Kidney epithelial cell (primary cell): Measurements from ENCODE around the gene MED13L. TPM values are rescaled to one million over a fixed set of nuclear protein-coding genes. Genes with fewer than 3 reads are reported as not detected.

Experiments used
- DNase-seq: peaks from one replicate; pipeline ENCODE4 v3.0.0-alpha.2; 2010; ENCODE audit warnings: low read depth
- H3K27me3 ChIP-seq: 2 replicates; pipeline ENCODE4 v1.6.0; 2011; ENCODE audit warnings: low read length; ENCODE audit not compliant: control insufficient read depth, insufficient read depth
- H3K36me3 ChIP-seq: 2 replicates; pipeline ENCODE4 v1.5.1; 2011; ENCODE audit warnings: low read length; ENCODE audit not compliant: control insufficient read depth, insufficient read depth
- H3K4me3 ChIP-seq: 2 replicates; pipeline ENCODE4 v1.5.1; 2011; ENCODE audit warnings: low read depth, mild to moderate bottlenecking, control low read depth, low read length
- CTCF ChIP-seq: IDR thresholded peaks from 2 replicates; pipeline ENCODE4 v1.5.1; 2011; ENCODE audit warnings: mild to moderate bottlenecking, moderate library complexity, low read length, control low read depth, inconsistent platforms; ENCODE audit not compliant: insufficient read depth, poor library complexity, severe bottlenecking
- total RNA-seq: library from RNA; depleted of rRNA; stranded (reverse); fragments of >200 nt; gene quantifications from 2 replicates; pipeline ENCODE4 v1.2.3, GENCODE V29; 2015

The MED13L gene
- total RNA-seq, 1 donor from 2014 or later, result 45.9 TPM

DNA sequence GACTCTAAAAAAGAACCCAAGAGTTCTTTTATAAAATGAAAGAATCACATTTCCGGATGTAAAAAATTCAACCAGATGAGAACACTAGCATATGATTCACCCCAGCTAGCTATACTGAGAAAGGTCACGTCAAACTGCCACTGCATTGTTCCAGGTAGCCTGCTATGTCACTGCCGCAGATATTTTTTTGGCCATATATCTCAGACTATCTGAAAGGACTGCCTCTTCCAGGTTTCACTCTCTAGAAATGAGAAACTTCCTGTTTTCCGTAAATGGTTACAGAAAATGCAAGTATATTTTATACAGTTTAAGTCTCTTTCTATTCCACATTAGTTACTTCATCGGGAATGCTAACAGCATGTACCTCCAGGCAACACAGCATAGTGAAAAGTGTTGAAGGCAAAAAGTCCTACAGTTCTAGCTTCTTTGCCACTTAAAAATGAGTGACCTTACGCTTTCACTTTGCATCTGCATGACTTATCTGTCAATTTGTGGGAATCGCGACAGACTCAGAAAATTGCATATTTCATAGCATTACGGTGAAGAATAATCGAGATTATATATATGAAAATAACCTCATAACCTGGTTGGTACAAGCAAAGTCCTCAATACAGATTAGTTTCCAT is 105.2 kb downstream of the MED13L start:
- Histone ChIP-seq H3K27me3 (no peaks in the 10 kb centered on the region), H3K4me3 (no peak overlapping the region), H3K36me3 (no peaks in the 10 kb centered on the region)
- TF ChIP-seq CTCF, result no peak
- no peak for DNase-seq

DNA sequence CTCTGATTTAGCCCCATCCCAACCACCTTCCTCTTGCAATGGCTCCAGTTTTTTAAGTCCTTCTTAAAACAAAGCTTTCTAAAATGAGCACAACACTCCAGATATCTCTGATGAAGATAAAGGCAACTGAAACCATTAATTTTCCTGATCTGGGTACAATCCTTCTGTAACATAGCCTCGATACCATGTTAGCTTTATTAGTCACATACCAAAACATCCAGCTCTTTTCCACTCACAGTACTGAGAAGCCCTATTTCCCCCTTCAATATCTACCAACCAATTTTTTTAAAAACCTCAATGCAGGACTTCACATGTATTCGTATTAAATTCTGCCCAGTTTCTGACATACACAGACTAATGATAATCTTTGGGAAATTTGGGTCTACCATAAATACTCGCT is 105.9 kb downstream of the MED13L start:
- TF ChIP-seq CTCF, result no peak
- DNase-seq, result no peak
- Histone ChIP-seq H3K4me3 (no peak overlapping the region), H3K27me3 (no peaks in the 10 kb centered on the region), H3K36me3 (no peaks in the 10 kb centered on the region)

GRCh38 chr12:116169071-116169470 is 108.4 kb downstream of the MED13L start:
- TF ChIP-seq CTCF, result no peak
- H3K4me3 ChIP-seq, result no peak overlapping the region
- no peak for DNase-seq
- H3K36me3 ChIP-seq, result no peaks in the 10 kb centered on the region
- no peaks in the 10 kb centered on the region for H3K27me3 ChIP-seq

GRCh38 chr12:116166306-116166705 is 111.2 kb downstream of the MED13L start:
- H3K4me3 ChIP-seq, result no peak overlapping the region
- DNase-seq, result no peak
- H3K27me3 ChIP-seq, result no peaks in the 10 kb centered on the region
- no peaks in the 10 kb centered on the region for H3K36me3 ChIP-seq
- no peak for TF ChIP-seq CTCF

DNA sequence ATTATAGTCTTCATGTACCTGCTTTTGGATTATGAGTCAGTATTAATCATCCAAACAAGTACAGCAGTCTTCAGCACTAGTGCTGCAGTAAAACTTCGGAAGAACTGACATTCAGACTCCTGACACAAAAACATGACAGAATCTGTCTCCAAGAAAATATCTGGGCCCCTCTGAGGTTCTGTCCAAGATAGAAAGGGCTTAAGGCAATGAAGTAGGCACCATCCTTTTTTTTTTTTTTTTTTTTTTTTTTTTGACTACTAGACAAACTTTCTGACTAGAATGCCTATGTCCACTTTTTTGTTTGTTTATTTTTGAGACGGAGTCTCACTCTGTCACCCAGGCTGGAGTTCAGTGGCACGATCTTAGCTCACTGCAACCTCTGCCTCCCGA is 112.5 kb downstream of the MED13L start:
- DNase-seq, result no peak
- Histone ChIP-seq H3K36me3 (no peaks in the 10 kb centered on the region), H3K4me3 (no peak overlapping the region), H3K27me3 (no peaks in the 10 kb centered on the region)
- TF ChIP-seq CTCF, result no peak
